ENCODE results near the gene PLXNA1.
A peak's percentile ranks its signal among the peaks of the same experiment; 100 is the strongest.

The PLXNA1 gene

GRCh38 chr3:126982471-126983175, at the start of gene PLXNA1:
Gene PLXNA1 (plus strand): TSS chr3:126983115. CDS start chr3:126988594, 5,479 bp downstream.
- DNase-seq, result peak; percentile 28

GRCh38 chr3:126934031-126934531, 48.8 kb upstream of the PLXNA1 start:
- no peak for DNase-seq

GRCh38 chr3:126934991-126935390, 47.9 kb upstream of the PLXNA1 start:
- DNase-seq, result no peak

- no peak for DNase-seq
Measured at GRCh38 chr3:126935756-126936509, 47.0 kb upstream of the PLXNA1 start.

GRCh38 chr3:126936853-126937425, 46.0 kb upstream of the PLXNA1 start:
- no peak for DNase-seq

GRCh38 chr3:126937533-126937932, 45.4 kb upstream of the PLXNA1 start:
- DNase-seq, result no peak

GRCh38 chr3:126937973-126938372, 44.9 kb upstream of the PLXNA1 start:
- no peak for DNase-seq

- DNase-seq, result no peak
Measured at GRCh38 chr3:126938520-126939337, 44.2 kb upstream of the PLXNA1 start.

GRCh38 chr3:126939338-126939718, 43.6 kb upstream of the PLXNA1 start:
- DNase-seq, result no peak

- DNase-seq, result no peak
Measured at GRCh38 chr3:126939733-126940132, 43.2 kb upstream of the PLXNA1 start.

GRCh38 chr3:126941721-126942270, 41.1 kb upstream of the PLXNA1 start:
- DNase-seq, result no peak

- no peak for DNase-seq
Measured at GRCh38 chr3:126944089-126944965, 38.6 kb upstream of the PLXNA1 start.

- no peak for DNase-seq
Measured at GRCh38 chr3:126945171-126945721, 37.7 kb upstream of the PLXNA1 start.

- no peak for DNase-seq
Measured at GRCh38 chr3:126945891-126946290, 37.0 kb upstream of the PLXNA1 start.

- DNase-seq, result no peak
Measured at GRCh38 chr3:126946405-126946804, 36.5 kb upstream of the PLXNA1 start.

GRCh38 chr3:126947429-126947828, 35.5 kb upstream of the PLXNA1 start:
- DNase-seq, result no peak

GRCh38 chr3:126948980-126949535, 33.9 kb upstream of the PLXNA1 start:
- DNase-seq, result no peak

- no peak for DNase-seq
Measured at GRCh38 chr3:126951561-126951960, 31.4 kb upstream of the PLXNA1 start.

GRCh38 chr3:126952261-126952982, 30.5 kb upstream of the PLXNA1 start:
- no peak for DNase-seq

- DNase-seq, result no peak
Measured at GRCh38 chr3:126952983-126953660, 29.8 kb upstream of the PLXNA1 start.
